ENCODE data around the gene HTR5A. TPM values are rescaled to one million over a fixed set of nuclear protein-coding genes. Genes with fewer than 3 reads are reported as not detected.

HTR5A gene
- total RNA-seq, 1 experiment from 2014 or later: not detected

GRCh38 chr7:155106356-155106755 lies 36.2 kb downstream of the HTR5A start:
- POLR2A ChIA-PET: no interaction called here
- in situ Hi-C loops (cut with HindIII; ENCODE audit: low pct_unique_long_range_greater_than_20kb, low sequenced_read_pairs): no loop called here
- Histone ChIP-seq H3K36me3 (ENCODE audit: control insufficient read depth, insufficient read depth, low read length) (no peaks in the 10 kb centered on the region), H3K9me3 (ENCODE audit: control insufficient read depth, insufficient read depth, low read depth, low read length) (no peaks in the 10 kb centered on the region), H3K4me1 (ENCODE audit: control insufficient read depth, insufficient read depth, low read length) (no peaks in the 10 kb centered on the region), H3K27ac (ENCODE audit: low read length) (no peak overlapping the region), H3K4me3 (ENCODE audit: low read depth in 2 of 2, low read length in 2 of 2) (no peak overlapping the region), H3K27me3 (ENCODE audit: control insufficient read depth, insufficient read depth, low read length) (no peaks in the 10 kb centered on the region; the same call in 1 of the 2 replicates)
- BruUV-seq (replicated peaks): no TSS peak
- intact Hi-C loops (cut with micrococcal nuclease; ENCODE audit: unreplicated experiment): no loop called here
- CTCF ChIA-PET: no interaction called here
- DNase-seq (ENCODE audit: low read depth, low spot score): no peak
- TF ChIP-seq SIN3A (IDR thresholded peaks at IDR 0.05; ENCODE audit: borderline replicate concordance, insufficient read depth, low read depth, low read length): no peak
- no peak for TF ChIP-seq TCF7L2 (IDR thresholded peaks at IDR 0.05; ENCODE audit: low read depth, low read length)
- TF ChIP-seq, protein P1, sequence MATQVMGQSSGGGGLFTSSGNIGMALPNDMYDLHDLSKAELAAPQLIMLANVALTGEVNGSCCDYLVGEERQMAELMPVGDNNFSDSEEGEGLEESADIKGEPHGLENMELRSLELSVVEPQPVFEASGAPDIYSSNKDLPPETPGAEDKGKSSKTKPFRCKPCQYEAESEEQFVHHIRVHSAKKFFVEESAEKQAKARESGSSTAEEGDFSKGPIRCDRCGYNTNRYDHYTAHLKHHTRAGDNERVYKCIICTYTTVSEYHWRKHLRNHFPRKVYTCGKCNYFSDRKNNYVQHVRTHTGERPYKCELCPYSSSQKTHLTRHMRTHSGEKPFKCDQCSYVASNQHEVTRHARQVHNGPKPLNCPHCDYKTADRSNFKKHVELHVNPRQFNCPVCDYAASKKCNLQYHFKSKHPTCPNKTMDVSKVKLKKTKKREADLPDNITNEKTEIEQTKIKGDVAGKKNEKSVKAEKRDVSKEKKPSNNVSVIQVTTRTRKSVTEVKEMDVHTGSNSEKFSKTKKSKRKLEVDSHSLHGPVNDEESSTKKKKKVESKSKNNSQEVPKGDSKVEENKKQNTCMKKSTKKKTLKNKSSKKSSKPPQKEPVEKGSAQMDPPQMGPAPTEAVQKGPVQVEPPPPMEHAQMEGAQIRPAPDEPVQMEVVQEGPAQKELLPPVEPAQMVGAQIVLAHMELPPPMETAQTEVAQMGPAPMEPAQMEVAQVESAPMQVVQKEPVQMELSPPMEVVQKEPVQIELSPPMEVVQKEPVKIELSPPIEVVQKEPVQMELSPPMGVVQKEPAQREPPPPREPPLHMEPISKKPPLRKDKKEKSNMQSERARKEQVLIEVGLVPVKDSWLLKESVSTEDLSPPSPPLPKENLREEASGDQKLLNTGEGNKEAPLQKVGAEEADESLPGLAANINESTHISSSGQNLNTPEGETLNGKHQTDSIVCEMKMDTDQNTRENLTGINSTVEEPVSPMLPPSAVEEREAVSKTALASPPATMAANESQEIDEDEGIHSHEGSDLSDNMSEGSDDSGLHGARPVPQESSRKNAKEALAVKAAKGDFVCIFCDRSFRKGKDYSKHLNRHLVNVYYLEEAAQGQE (IDR thresholded peaks at IDR 0.05; ENCODE audit: insufficient read depth in 1 of 2, low read depth in 2 of 2, low read length in 1 of 2): no peak
- no peak for TF ChIP-seq CTCF (IDR thresholded peaks at IDR 0.05)
- no peak for ATAC-seq

GRCh38 chr7:155107126-155107525 lies 37.0 kb downstream of the HTR5A start:
- Histone ChIP-seq H3K27me3 (ENCODE audit: control insufficient read depth, insufficient read depth, low read length) (no peaks in the 10 kb centered on the region; the same call in 1 of the 2 replicates), H3K9me3 (ENCODE audit: control insufficient read depth, insufficient read depth, low read depth, low read length) (no peaks in the 10 kb centered on the region), H3K4me3 (ENCODE audit: low read depth in 2 of 2, low read length in 2 of 2) (no peak overlapping the region), H3K36me3 (ENCODE audit: control insufficient read depth, insufficient read depth, low read length) (no peaks in the 10 kb centered on the region), H3K4me1 (ENCODE audit: control insufficient read depth, insufficient read depth, low read length) (no peaks in the 10 kb centered on the region), H3K27ac (ENCODE audit: low read length) (no peak overlapping the region)
- BruUV-seq (replicated peaks): no TSS peak
- ChIA-PET POLR2A (no interaction called here), CTCF (no interaction called here)
- in situ Hi-C loops (cut with HindIII; ENCODE audit: low pct_unique_long_range_greater_than_20kb, low sequenced_read_pairs): no loop called here
- TF ChIP-seq POLR2AphosphoS5 (IDR thresholded peaks at IDR 0.05; ENCODE audit: low read depth, low read length) (no peak), SIN3A (IDR thresholded peaks at IDR 0.05; ENCODE audit: borderline replicate concordance, insufficient read depth, low read depth, low read length) (no peak)
- no peak for ATAC-seq
- DNase-seq (ENCODE audit: low read depth, low spot score): no peak
- intact Hi-C loops (cut with micrococcal nuclease; ENCODE audit: unreplicated experiment): no loop called here

DNA sequence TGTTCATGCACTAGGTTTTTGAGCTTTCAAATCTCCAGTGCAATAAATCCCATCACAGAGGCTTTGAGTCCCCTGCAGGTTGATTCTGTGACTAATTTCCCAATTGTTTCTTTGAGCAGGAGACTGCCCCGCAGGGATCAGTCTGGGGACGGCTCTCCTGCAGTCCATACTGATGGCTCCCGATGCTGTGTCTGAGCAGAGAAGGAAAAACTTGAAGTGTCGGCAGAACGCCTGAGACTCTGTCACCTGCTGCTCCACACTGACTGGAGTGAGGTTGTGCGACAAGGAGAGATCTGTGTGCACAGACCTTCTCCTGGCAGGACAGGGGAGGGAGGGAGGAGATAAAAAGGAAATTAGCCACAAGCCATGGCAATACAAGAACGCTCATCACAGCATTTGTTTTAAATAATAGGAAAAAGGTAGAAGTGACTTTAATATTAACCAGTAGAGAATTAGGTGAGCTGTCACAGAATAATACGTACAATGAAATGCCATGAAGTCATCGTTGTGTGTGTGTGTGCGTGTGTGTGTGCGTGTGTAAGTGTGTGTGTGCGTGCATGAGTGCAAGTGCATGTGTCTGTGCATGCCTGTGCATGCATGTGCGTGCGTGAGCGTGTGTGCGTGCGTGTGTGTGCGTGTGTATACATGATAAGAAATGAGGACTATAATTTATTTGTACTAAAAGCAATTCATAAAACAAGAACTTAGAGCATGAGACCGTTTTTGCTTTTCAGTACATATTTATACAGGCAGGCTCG lies 38.2 kb downstream of the HTR5A start:
- CTCF ChIA-PET: no interaction called here
- no peak for ATAC-seq
- POLR2A ChIA-PET: interaction anchor here (0.7 kb wide), 1 partner anchor 548 kb away, joined by 8 read pairs; no protein-coding TSS in a partner anchor
- H3K27ac ChIP-seq (ENCODE audit: low read length): no peak overlapping the region
- no peaks in the 10 kb centered on the region for H3K4me1 ChIP-seq (ENCODE audit: control insufficient read depth, insufficient read depth, low read length)
- H3K9me3 ChIP-seq (ENCODE audit: control insufficient read depth, insufficient read depth, low read depth, low read length): no peaks in the 10 kb centered on the region
- H3K27me3 ChIP-seq (ENCODE audit: control insufficient read depth, insufficient read depth, low read length): no peaks in the 10 kb centered on the region; the same call in 1 of the 2 replicates
- TF ChIP-seq TCF7L2 (IDR thresholded peaks at IDR 0.05; ENCODE audit: low read depth, low read length) (no peak), CTCF (IDR thresholded peaks at IDR 0.05) (no peak), POLR2AphosphoS5 (IDR thresholded peaks at IDR 0.05; ENCODE audit: low read depth, low read length) (no peak), SIN3A (IDR thresholded peaks at IDR 0.05; ENCODE audit: borderline replicate concordance, insufficient read depth, low read depth, low read length) (no peak)
- TF ChIP-seq, protein P1 (IDR thresholded peaks at IDR 0.05; ENCODE audit: insufficient read depth in 1 of 2, low read depth in 2 of 2, low read length in 1 of 2): no peak
- intact Hi-C loops (cut with micrococcal nuclease; ENCODE audit: unreplicated experiment) (no loop called here), in situ Hi-C loops (cut with HindIII; ENCODE audit: low pct_unique_long_range_greater_than_20kb, low sequenced_read_pairs) (no loop called here)
- no peaks in the 10 kb centered on the region for H3K36me3 ChIP-seq (ENCODE audit: control insufficient read depth, insufficient read depth, low read length)
- H3K4me3 ChIP-seq (ENCODE audit: low read depth in 2 of 2, low read length in 2 of 2): no peak overlapping the region
- DNase-seq (ENCODE audit: low read depth, low spot score): no peak
- no TSS peak for BruUV-seq (replicated peaks)
